GM18870 (cell line): ENCODE measurements around the gene H6PD.
A peak's percentile ranks its signal among the peaks of the same experiment; 100 is the strongest.

ENCODE experiments used
- ATAC-seq: cut with Tn5 transposase; IDR thresholded peaks from one replicate; pipeline ENCODE4 v1.9.1; 2021; ENCODE audit warnings: moderate library complexity; ENCODE audit not compliant: unreplicated experiment

Gene H6PD

DNA sequence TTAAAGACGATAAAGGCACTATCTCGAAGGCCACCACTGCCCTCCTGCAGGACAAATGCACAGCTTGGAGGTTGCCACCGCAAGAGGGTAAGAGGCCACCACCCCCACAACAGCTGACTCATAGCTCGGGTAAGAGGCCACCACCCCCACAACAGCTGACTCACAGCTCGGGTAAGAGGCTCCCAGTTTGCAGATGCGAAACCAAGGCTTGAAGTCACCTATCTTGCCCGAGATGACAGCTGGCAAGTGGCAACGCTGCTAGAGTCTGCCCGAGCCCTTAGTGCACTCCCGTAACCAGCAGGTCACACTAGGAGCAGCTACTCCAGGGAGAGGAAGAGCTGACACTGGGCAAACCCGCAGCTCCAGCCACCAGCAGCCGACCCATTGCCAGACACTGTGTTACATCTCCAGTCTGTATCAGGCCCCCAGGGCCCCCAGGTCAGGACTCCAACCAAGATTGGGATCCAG is 41.0 kb downstream of the H6PD start:
- peak; percentile 72 for ATAC-seq

GRCh38 chr1:9278116-9278515 is 43.5 kb downstream of the H6PD start:
- ATAC-seq, result no peak

DNA sequence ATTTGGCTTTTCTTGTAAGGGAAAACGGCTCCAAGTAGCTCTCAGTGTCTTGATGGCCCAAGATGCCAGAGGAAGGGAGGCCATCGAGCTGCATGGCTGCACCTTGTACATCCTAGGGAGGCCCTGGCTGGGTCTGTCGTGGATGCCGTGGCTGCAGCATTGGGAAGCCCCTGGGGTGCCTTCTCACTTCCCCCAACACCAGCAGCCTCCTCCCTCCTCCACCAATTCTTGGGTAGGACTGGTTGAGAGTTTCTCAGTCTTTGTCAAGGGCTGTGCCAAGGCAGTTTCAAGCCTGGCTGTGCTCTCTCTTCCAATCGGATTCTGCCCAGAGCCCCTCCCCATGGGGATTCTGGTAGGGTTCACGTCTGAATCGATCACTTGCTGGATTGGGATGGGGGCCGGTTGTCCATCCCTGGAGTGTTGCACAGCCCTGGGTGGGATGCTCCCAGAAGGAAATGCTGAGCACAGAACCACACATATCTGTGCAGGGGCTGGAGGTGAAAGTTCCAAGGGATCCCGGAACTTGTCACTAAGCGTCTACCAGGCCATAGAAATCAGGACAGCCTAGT is 44.1 kb downstream of the H6PD start:
- ATAC-seq, result no peak

- ATAC-seq, result no peak
These were observed 44.7 kb downstream of the H6PD start for GRCh38 chr1:9279172-9279840.

- no peak for ATAC-seq
These were observed 45.7 kb downstream of the H6PD start for GRCh38 chr1:9280015-9280860.

GRCh38 chr1:9281071-9281827 is 46.7 kb downstream of the H6PD start:
- ATAC-seq, result no peak

DNA sequence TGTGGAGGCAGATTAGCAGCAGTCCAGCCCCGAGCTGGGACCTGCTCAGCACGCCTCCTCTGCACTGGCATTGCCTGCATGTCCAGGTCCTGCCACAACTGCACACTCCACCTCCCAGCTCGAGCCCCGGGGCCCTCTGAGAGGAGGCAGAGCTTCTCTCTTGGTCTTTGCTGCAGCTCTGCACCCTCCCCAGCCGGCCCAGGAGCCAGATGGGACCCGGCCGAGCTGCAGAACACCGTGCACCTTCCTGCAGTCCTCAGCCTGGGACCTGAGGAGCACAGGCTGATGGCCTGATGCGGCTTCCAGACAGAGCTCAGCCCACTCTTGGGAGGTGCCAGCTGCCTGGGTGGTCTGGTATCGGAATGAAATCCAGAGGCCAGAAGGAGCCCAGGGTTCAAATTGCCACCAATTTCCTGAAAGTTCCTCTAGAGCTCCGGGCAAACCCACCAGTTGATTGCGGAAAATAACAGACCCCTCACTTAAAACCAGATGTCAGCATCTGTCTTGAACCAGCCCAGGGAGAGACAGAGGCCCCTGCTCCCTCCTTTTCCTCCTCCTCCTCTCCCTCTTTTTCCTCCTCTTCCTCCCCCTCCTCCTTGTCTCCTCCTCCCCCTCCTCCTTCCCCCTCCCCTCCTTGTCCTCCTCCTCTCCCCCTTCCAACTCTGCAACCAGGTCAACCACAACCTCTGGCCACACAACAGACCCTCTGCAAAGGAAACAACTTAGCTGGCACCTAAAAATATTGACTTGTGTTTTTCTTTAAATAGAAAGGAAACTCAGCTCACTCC is 47.5 kb downstream of the H6PD start:
- ATAC-seq, result no peak

- ATAC-seq, result no peak
These were observed 48.1 kb downstream of the H6PD start for GRCh38 chr1:9282696-9282955.

- ATAC-seq, result no peak
These were observed 49.5 kb downstream of the H6PD start for GRCh38 chr1:9284061-9284460.

DNA sequence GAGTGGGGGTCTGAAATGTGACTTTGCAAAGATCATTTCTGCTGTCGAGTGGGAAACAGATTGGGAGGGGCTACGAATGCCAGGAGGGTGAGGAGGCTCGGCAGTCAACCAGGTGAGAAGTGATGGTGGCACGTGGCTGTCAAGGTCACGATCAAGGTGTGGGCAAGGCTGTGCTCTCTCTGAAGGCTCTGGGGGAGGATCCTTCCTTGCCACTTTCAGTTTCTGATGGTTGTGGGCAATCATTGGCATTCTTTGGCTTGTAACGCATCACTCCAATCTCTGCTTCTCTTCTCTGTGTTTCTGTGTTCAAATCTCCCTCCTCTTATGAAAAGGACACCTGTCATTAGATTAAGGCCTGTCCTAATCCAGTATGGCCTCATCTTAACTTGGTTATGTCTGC is 52.0 kb downstream of the H6PD start:
- ATAC-seq, result no peak

GRCh38 chr1:9289090-9289534 is 54.5 kb downstream of the H6PD start:
- ATAC-seq, result no peak

DNA sequence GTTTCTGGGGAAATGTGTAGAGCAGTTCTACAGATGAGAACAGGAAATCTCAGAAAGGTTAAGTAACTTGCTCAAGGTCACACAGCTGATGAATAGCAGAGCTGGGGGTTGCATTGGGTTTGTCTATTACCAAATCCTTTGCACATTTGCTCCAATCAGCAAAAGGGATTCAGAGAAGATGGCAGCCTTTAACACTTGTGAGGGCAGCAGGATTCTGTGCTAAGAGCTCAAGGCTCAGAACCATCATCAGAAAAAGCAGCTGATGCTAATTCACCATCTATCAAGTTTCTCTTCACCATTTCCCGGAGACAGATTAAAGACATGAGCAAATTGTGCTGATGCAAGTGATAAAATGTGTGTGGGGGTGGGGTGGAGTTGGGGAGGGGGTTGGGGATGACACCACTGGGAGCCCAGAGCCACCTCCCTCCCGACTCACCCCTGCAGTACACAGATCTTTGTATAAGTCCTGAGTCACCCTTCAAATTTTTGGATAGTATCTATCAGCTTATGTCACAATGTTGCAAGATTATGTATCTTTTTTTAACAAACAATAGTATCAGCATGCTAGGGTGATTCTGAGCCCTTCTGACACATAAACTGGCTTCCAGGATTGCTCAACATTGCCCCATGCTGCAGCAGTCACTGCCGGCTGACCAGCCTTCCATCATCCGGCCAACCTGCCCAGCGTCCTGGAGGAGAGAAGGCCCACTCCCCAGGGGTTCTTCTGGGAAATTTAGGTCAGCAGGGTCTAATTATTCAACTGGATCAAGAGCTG is 55.3 kb downstream of the H6PD start:
- ATAC-seq, result no peak

GRCh38 chr1:9291914-9292360 is 57.4 kb downstream of the H6PD start:
- ATAC-seq, result no peak

DNA sequence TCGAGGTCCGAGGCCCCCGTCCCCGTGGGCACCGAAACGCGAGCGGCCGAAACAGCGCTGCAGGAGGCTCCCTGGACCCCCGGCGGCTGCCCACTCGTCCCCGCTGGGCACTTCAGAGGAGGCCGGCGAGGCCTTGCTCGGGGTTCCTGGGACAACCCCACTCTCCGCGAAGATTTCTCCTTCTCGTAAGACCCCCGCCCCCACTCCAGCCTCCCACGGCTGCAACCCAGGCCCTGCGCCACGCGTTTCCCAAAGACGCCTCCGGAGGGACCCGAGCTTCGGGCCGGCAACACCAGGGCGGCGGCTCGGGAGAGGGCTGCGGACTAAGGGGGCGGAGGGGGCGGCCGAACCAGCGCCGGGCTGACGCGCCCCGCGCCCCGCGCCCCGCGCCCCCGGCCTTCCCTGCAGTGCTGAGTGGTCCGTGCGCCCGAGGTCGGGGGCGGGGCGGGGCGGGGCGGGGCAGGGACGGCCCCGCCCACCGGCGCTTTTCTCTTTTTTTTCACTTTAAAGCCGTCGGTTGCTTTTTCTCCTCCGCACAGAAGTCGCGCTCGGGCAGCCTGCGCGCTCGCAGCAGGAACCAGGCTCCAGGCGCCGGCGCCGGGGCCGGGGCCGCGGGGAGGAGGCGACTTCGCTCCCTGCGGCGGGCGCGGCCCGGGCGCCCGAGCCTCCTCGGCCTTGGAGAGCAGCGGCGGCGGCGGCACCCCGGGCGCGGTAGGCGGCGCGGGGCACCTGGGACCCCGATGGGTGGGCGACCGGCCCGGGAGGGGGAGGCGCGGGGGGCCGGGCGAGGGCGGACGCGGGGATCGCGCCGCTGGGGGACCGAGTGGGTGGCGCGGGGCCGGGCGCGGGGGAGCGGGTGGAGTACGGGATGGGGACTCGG is 58.0 kb downstream of the H6PD start, which contains the start of gene SPSB1:
SPSB1 (plus strand) TSS at position 534 of the 880 bp plus-strand sequence. CDS start 62,998 bp downstream, outside the sequence.
- no peak for ATAC-seq

DNA sequence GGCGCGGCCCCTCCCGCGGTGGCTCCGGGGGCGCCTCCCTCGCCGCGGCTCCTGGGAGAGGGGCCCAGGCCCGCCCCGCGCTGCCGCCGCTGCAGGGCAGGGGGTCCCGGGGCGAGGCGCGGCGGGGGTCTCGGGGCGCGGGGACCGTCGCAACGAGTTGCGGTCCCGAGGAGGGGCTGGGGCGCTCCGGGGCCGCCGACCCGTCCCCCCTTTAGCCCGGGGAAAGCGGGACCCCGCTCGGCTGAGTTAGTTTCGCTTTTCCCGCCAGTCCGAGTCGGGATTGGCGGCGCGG is 58.6 kb downstream of the H6PD start:
- no peak for ATAC-seq

GRCh38 chr1:9293533-9294404 is 59.2 kb downstream of the H6PD start:
- no peak for ATAC-seq

- no peak for ATAC-seq
These were observed 59.8 kb downstream of the H6PD start for GRCh38 chr1:9294405-9294773.
